HepG2 (cell line): ENCODE measurements around the gene DHX57. TPM values are rescaled to one million over a fixed set of nuclear protein-coding genes. Genes with fewer than 3 reads are reported as not detected.

Experiments used
- CEBPG ChIP-seq: IDR thresholded peaks from 2 replicates; pipeline ENCODE4 v1.6.1; 2016
- FOSL1 ChIP-seq: sonication (generic); formaldehyde crosslinking; IDR thresholded peaks from 2 replicates; pipeline ENCODE4 v1.9.0; 2021; ENCODE audit warnings: missing genetic modification reagents, borderline replicate concordance
- FOXA1 ChIP-seq, 2 experiments: fragments of 450-650 bp in 1 of 2; sonication (generic) in 1 of 2; formaldehyde crosslinking in 1 of 2; IDR thresholded peaks; 2 replicates each; pipeline versions ENCODE4 v1.4.0 to v1.6.1; 2016 to 2020; ENCODE audit warnings: missing genetic modification reagents in 1 of 2
- MAF1 ChIP-seq: sonication (generic); formaldehyde crosslinking; IDR thresholded peaks from 2 replicates; pipeline ENCODE4 v1.5.0; 2020; ENCODE audit warnings: missing genetic modification reagents, borderline replicate concordance
- NR2F6 ChIP-seq, 2 experiments: IDR thresholded peaks; 2 replicates each; pipeline ENCODE4 v1.6.1; 2016; ENCODE audit warnings: antibody characterized with exemption in 1 of 2, mild to moderate bottlenecking in 1 of 2
- RFX1 ChIP-seq: fragments of 450-650 bp; IDR thresholded peaks from 2 replicates; pipeline ENCODE4 v1.6.1; 2017
- RXRA ChIP-seq: sonication (generic); formaldehyde crosslinking; IDR thresholded peaks from 2 replicates; pipeline ENCODE4 v1.5.1; 2020; ENCODE audit warnings: missing genetic modification reagents
- SALL1 ChIP-seq: sonication (generic); formaldehyde crosslinking; IDR thresholded peaks from 2 replicates; pipeline ENCODE4 v1.8.0; 2022; ENCODE audit warnings: mild to moderate bottlenecking, missing genetic modification reagents
- SPEN ChIP-seq: sonication (generic); formaldehyde crosslinking; IDR thresholded peaks from 2 replicates; pipeline ENCODE4 v1.5.1; 2020; ENCODE audit warnings: low read depth, mild to moderate bottlenecking, missing genetic modification reagents
- ZFAT ChIP-seq: sonication (generic); formaldehyde crosslinking; conservative IDR thresholded peaks from 2 replicates; pipeline ENCODE4 v1.8.1; 2023; ENCODE audit warnings: missing genetic modification reagents, inconsistent platforms
- ZNF460 ChIP-seq: sonication (generic); formaldehyde crosslinking; IDR thresholded peaks from 2 replicates; pipeline ENCODE4 v1.5.1; 2020; ENCODE audit warnings: missing genetic modification reagents, mild to moderate bottlenecking, borderline replicate concordance
- ZNF468 ChIP-seq: sonication (generic); formaldehyde crosslinking; IDR thresholded peaks from 2 replicates; pipeline ENCODE4 v1.8.0; 2022; ENCODE audit warnings: mild to moderate bottlenecking, moderate library complexity, missing genetic modification reagents
- ZSCAN21 ChIP-seq: sonication (generic); formaldehyde crosslinking; IDR thresholded peaks from 2 replicates; pipeline ENCODE4 v1.8.0; 2022; ENCODE audit warnings: mild to moderate bottlenecking, missing genetic modification reagents, moderate library complexity, borderline replicate concordance
- polyA plus RNA-seq, 8 experiments: library from polyadenylated mRNA; depleted of rRNA in 3 of 8; stranded (reverse) in 7 of 8; unstranded in 1 of 8; fragments of >200 nt; fragmentation: Illumina TruSeq in 4 of 8; extraction: Trizol in 4 of 8; gene quantifications; 2 replicates each; pipeline versions ENCODE4 v1.2.1 to v1.2.3, GENCODE V29; 2011 to 2016; ENCODE audit warnings: low read depth in 4 of 8, missing spikeins in 1 of 8, mixed read lengths in 1 of 8; ENCODE audit not compliant: insufficient read depth in 1 of 8
- total RNA-seq, 5 experiments: library from RNA; depleted of rRNA; stranded (reverse); fragments of >200 nt; fragmentation: Illumina TruSeq; extraction: Trizol; gene quantifications; 2 replicates each; pipeline ENCODE4 v1.2.3, GENCODE V29; 2016; ENCODE audit warnings: low read depth in 1 of 5
- TF ChIP-seq, protein P1 (sequence below): sonication (generic); formaldehyde crosslinking; IDR thresholded peaks from 2 replicates; pipeline ENCODE4 v1.4.0; 2020; ENCODE audit warnings: missing genetic modification reagents
- TF ChIP-seq, protein P2 (sequence below): sonication (generic); formaldehyde crosslinking; IDR thresholded peaks from one replicate; pipeline ENCODE4 v1.5.1; 2020; ENCODE audit warnings: mild to moderate bottlenecking, missing genetic modification reagents; ENCODE audit errors: not compliant biosample characterization
- TF ChIP-seq, protein P3 (sequence below): sonication (generic); formaldehyde crosslinking; IDR thresholded peaks from 2 replicates; pipeline ENCODE4 v1.5.1; 2020; ENCODE audit warnings: mild to moderate bottlenecking, missing genetic modification reagents, moderate library complexity

The DHX57 gene
- total and polyA plus RNA-seq, 2 of the 13 experiments (the other 11 are each of a cell fraction or from before 2014, with no cell fraction given) = 9.2 to 24.2 TPM

DNA sequence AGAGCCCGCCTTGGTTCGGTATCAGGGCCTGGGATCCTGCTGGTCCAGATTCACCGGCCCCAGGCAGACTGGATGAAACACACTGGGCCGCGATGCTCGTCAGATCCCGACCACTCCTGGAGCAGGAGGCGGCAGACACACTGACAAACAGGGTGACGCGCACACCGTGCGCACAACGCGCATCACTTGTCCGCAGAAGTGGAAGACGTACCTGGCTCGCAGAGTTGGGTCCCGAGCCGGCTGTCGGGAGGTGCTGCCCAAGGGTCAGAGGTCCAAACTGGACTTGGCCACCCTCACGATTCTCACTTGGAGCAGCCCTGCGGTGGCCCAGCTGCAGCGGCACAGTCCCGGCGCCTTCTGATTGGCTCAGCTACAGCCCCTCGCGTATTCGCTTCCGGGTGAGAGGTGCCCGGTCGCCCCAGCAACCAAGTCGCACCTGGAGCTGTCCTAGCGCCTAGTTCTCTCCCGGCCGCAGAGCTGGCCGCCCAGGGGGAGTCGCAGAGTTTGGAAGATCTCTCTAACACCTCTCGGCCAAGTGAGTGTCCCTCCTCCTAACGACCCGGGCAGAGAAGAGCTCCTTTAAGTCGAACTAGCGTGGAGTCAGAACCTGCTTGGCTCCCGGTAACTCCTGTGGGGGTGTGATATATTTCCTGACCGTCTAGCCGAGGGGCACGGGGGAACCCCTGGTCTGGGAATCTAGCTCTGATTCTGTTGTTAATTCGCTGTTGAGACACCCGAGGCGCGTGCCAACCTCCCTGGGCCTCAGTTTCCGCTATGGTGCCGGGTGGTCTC lies at the start of gene DHX57, which contains the start of gene MORN2 (continued):
- TF ChIP-seq, protein P1, sequence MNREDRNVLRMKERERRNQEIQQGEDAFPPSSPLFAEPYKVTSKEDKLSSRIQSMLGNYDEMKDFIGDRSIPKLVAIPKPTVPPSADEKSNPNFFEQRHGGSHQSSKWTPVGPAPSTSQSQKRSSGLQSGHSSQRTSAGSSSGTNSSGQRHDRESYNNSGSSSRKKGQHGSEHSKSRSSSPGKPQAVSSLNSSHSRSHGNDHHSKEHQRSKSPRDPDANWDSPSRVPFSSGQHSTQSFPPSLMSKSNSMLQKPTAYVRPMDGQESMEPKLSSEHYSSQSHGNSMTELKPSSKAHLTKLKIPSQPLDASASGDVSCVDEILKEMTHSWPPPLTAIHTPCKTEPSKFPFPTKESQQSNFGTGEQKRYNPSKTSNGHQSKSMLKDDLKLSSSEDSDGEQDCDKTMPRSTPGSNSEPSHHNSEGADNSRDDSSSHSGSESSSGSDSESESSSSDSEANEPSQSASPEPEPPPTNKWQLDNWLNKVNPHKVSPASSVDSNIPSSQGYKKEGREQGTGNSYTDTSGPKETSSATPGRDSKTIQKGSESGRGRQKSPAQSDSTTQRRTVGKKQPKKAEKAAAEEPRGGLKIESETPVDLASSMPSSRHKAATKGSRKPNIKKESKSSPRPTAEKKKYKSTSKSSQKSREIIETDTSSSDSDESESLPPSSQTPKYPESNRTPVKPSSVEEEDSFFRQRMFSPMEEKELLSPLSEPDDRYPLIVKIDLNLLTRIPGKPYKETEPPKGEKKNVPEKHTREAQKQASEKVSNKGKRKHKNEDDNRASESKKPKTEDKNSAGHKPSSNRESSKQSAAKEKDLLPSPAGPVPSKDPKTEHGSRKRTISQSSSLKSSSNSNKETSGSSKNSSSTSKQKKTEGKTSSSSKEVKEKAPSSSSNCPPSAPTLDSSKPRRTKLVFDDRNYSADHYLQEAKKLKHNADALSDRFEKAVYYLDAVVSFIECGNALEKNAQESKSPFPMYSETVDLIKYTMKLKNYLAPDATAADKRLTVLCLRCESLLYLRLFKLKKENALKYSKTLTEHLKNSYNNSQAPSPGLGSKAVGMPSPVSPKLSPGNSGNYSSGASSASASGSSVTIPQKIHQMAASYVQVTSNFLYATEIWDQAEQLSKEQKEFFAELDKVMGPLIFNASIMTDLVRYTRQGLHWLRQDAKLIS (CRISPR knock-in tag) = no peak
- TF ChIP-seq RFX1 (peak; percentile 95), FOSL1 (CRISPR knock-in tag) (no peak), ZSCAN21 (CRISPR knock-in tag) (peak; percentile 44; the same call in 1 of the 2 replicates), ZFAT (no peak), RXRA (CRISPR knock-in tag) (peak; percentile 78), MAF1 (no peak), CEBPG (no peak), FOXA1 (IDR thresholded peaks at IDR 0.05) (no peak), FOXA1 (CRISPR knock-in tag; IDR thresholded peaks at IDR 0.05) (peak; percentile 55; the same call in 1 of the 2 replicates), ZNF460 (no peak), SALL1 (CRISPR knock-in tag) (peak; percentile 96), SPEN (CRISPR knock-in tag) (peak; percentile 73), ZNF468 (CRISPR knock-in tag) (no peak), NR2F6 (IDR thresholded peaks at IDR 0.05) (peak; percentile 68; the same call in 1 of the 2 replicates), NR2F6 (CRISPR knock-in tag; IDR thresholded peaks at IDR 0.05) (peak; percentile 83; the same call in 1 of the 2 replicates)
- TF ChIP-seq, protein P2, sequence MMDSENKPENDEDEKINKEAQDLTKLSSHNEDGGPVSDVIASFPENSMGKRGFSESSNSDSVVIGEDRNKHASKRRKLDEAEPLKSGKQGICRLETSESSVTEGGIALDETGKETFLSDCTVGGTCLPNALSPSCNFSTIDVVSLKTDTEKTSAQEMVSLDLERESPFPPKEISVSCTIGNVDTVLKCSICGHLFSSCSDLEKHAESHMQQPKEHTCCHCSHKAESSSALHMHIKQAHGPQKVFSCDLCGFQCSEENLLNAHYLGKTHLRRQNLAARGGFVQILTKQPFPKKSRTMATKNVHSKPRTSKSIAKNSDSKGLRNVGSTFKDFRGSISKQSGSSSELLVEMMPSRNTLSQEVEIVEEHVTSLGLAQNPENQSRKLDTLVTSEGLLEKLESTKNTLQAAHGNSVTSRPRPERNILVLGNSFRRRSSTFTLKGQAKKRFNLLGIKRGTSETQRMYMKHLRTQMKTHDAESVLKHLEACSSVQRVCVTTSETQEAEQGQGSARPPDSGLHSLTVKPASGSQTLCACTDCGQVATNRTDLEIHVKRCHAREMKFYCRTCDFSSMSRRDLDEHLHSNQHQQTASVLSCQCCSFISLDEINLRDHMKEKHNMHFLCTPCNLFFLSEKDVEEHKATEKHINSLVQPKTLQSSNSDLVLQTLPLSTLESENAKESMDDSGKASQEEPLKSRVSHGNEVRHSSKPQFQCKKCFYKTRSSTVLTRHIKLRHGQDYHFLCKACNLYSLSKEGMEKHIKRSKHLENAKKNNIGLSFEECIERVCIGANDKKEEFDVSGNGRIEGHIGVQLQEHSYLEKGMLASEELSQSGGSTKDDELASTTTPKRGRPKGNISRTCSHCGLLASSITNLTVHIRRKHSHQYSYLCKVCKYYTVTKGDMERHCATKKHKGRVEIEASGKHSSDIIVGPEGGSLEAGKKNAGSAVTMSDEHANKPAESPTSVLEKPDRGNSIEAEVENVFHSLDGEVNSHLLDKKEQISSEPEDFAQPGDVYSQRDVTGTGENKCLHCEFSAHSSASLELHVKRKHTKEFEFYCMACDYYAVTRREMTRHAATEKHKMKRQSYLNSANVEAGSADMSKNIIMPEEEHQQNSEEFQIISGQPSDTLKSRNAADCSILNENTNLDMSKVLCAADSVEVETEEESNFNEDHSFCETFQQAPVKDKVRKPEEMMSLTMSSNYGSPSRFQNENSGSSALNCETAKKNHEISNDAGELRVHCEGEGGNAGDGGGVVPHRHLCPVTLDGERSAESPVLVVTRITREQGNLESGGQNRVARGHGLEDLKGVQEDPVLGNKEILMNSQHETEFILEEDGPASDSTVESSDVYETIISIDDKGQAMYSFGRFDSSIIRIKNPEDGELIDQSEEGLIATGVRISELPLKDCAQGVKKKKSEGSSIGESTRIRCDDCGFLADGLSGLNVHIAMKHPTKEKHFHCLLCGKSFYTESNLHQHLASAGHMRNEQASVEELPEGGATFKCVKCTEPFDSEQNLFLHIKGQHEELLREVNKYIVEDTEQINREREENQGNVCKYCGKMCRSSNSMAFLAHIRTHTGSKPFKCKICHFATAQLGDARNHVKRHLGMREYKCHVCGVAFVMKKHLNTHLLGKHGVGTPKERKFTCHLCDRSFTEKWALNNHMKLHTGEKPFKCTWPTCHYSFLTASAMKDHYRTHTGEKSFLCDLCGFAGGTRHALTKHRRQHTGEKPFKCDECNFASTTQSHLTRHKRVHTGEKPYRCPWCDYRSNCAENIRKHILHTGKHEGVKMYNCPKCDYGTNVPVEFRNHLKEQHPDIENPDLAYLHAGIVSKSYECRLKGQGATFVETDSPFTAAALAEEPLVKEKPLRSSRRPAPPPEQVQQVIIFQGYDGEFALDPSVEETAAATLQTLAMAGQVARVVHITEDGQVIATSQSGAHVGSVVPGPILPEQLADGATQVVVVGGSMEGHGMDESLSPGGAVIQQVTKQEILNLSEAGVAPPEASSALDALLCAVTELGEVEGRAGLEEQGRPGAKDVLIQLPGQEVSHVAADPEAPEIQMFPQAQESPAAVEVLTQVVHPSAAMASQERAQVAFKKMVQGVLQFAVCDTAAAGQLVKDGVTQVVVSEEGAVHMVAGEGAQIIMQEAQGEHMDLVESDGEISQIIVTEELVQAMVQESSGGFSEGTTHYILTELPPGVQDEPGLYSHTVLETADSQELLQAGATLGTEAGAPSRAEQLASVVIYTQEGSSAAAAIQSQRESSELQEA (CRISPR knock-in tag) = peak; percentile 80
- TF ChIP-seq, protein P3, sequence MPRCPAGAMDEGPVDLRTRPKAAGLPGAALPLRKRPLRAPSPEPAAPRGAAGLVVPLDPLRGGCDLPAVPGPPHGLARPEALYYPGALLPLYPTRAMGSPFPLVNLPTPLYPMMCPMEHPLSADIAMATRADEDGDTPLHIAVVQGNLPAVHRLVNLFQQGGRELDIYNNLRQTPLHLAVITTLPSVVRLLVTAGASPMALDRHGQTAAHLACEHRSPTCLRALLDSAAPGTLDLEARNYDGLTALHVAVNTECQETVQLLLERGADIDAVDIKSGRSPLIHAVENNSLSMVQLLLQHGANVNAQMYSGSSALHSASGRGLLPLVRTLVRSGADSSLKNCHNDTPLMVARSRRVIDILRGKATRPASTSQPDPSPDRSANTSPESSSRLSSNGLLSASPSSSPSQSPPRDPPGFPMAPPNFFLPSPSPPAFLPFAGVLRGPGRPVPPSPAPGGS (CRISPR knock-in tag) = peak; percentile 83
